IMR-90 (cell line): ENCODE data around the gene ULBP2. TPM values are rescaled to one million over a fixed set of nuclear protein-coding genes. Genes with fewer than 3 reads are reported as not detected.

Experiments used
- ATAC-seq: fragments of 200-7000 bp; cut with Tn5 transposase; 2 replicates; pipeline ENCODE4 v1.9.1; 2020; ENCODE audit warnings: low read depth, mild to moderate bottlenecking, moderate library complexity
- BruUV-seq: library from RNA; stranded (reverse); fragments of 400-500 nt; replicated peaks from 2 replicates; lab custom pipeline; 2021; lab: Mats Ljungman, UMichigan
- CTCF ChIA-PET: fragments of 300-600 bp; formaldehyde crosslinking; extraction: SDS; loops from one replicate; lab custom pipeline; 2021; ENCODE audit warnings: antibody characterized with exemption; lab: Yijun Ruan, JAX
- POLR2A ChIA-PET: fragments of 300-600 bp; sonication (Branson Sonifier 250); formaldehyde crosslinking; loops from one replicate; lab custom pipeline; 2022; ENCODE audit warnings: antibody characterized with exemption; ENCODE audit not compliant: unreplicated experiment; lab: Charles Lee
- DNase-seq: peaks from one replicate; pipeline ENCODE4 v3.0.0; 2013
- H2AFZ ChIP-seq: replicated peaks from 2 replicates; pipeline ENCODE3; 2013; ENCODE audit warnings: low read length, mild to moderate bottlenecking; ENCODE audit not compliant: poor library complexity
- H2AK5ac ChIP-seq: 2 replicates; pipeline ENCODE4 v1.6.1; 2013; ENCODE audit warnings: low read depth, low read length, inconsistent platforms
- H2AK9ac ChIP-seq: replicated peaks from 2 replicates; pipeline ENCODE3; 2013; ENCODE audit warnings: mild to moderate bottlenecking, low read depth, low read length, moderate library complexity; ENCODE audit not compliant: poor library complexity
- H2BK120ac ChIP-seq: 2 replicates; pipeline ENCODE4 v1.6.1; 2013; ENCODE audit warnings: low read depth, low read length, inconsistent platforms
- H2BK15ac ChIP-seq: 3 replicates; pipeline ENCODE4 v1.6.1; 2013; ENCODE audit warnings: low read depth, low read length, inconsistent platforms
- H2BK20ac ChIP-seq: 2 replicates; pipeline ENCODE4 v1.6.1; 2013; ENCODE audit warnings: low read depth, mild to moderate bottlenecking, inconsistent platforms, low read length, moderate library complexity
- H2BK5ac ChIP-seq: 2 replicates; pipeline ENCODE4 v1.6.1; 2013; ENCODE audit warnings: mild to moderate bottlenecking, low read depth, low read length, inconsistent platforms; ENCODE audit not compliant: poor library complexity, severe bottlenecking
- H3K14ac ChIP-seq: replicated peaks from 2 replicates; pipeline ENCODE4 v1.6.1; 2013; ENCODE audit warnings: low read depth, low read length, inconsistent platforms
- H3K18ac ChIP-seq: 2 replicates; pipeline ENCODE4 v1.6.1; 2013; ENCODE audit warnings: low read depth, low read length, control low read depth
- H3K23ac ChIP-seq: 2 replicates; pipeline ENCODE4 v1.6.1; 2013; ENCODE audit warnings: low read depth, low read length, inconsistent platforms
- H3K27ac ChIP-seq: 2 replicates; pipeline ENCODE4 v1.5.1; 2013; ENCODE audit warnings: mild to moderate bottlenecking, control low read depth, low read length; ENCODE audit not compliant: insufficient read depth
- H3K27me3 ChIP-seq: 2 replicates; pipeline ENCODE4 v1.6.1; 2013; ENCODE audit warnings: low read length; ENCODE audit not compliant: control insufficient read depth, insufficient read depth
- H3K36me3 ChIP-seq: 2 replicates; pipeline ENCODE4 v1.6.1; 2013; ENCODE audit warnings: low read length, mixed read lengths; ENCODE audit not compliant: control insufficient read depth, insufficient read depth
- H3K4ac ChIP-seq: 2 replicates; pipeline ENCODE4 v1.6.1; 2013; ENCODE audit warnings: low read depth, low read length, inconsistent platforms
- H3K4me1 ChIP-seq: 2 replicates; pipeline ENCODE4 v1.6.1; 2013; ENCODE audit warnings: low read length, mixed read lengths; ENCODE audit not compliant: control insufficient read depth, insufficient read depth
- H3K4me2 ChIP-seq: 2 replicates; pipeline ENCODE4 v1.6.1; 2013; ENCODE audit warnings: low read depth, mild to moderate bottlenecking, control low read depth, low read length, moderate library complexity
- H3K4me3 ChIP-seq: 2 replicates; pipeline ENCODE4 v1.5.1; 2013; ENCODE audit warnings: low read depth, mild to moderate bottlenecking, control low read depth, low read length, moderate library complexity; ENCODE audit not compliant: insufficient read depth
- H3K56ac ChIP-seq: 2 replicates; pipeline ENCODE4 v1.6.1; 2013; ENCODE audit warnings: low read length, inconsistent platforms; ENCODE audit not compliant: insufficient read depth; ENCODE audit errors: extremely low read depth
- H3K79me1 ChIP-seq, 2 experiments: 2 replicates each; pipeline ENCODE4 v1.6.1; 2013; ENCODE audit warnings: low read length in 2 of 2, inconsistent platforms in 1 of 2, low read depth in 1 of 2
- H3K9ac ChIP-seq: 2 replicates; pipeline ENCODE4 v1.6.1; 2013; ENCODE audit warnings: low read depth, low read length, control low read depth
- H3K9me1 ChIP-seq: 2 replicates; pipeline ENCODE4 v1.6.1; 2013; ENCODE audit warnings: low read length, inconsistent platforms; ENCODE audit not compliant: insufficient read depth
- H3K9me3 ChIP-seq: 2 replicates; pipeline ENCODE4 v1.6.1; 2013; ENCODE audit warnings: low read length; ENCODE audit not compliant: control insufficient read depth, insufficient read depth
- H4K20me1 ChIP-seq: 2 replicates; pipeline ENCODE4 v1.6.1; 2013; ENCODE audit warnings: low read length, inconsistent platforms; ENCODE audit not compliant: insufficient read depth
- H4K5ac ChIP-seq: 2 replicates; pipeline ENCODE4 v1.6.1; 2013; ENCODE audit warnings: mild to moderate bottlenecking, low read depth, low read length, control low read depth
- H4K8ac ChIP-seq, 2 experiments: 2 replicates each; pipeline ENCODE4 v1.6.1; 2013; ENCODE audit warnings: low read depth in 2 of 2, low read length in 2 of 2, control low read depth in 1 of 2, inconsistent platforms in 1 of 2
- H4K91ac ChIP-seq: 2 replicates; pipeline ENCODE4 v1.6.1; 2013; ENCODE audit warnings: low read depth, low read length, inconsistent platforms; ENCODE audit not compliant: insufficient read depth
- FOS ChIP-seq: fragments of 150-350 bp; IDR thresholded peaks from 2 replicates; pipeline ENCODE4 v1.6.1; 2016; ENCODE audit warnings: low read depth, low read length
- MXI1 ChIP-seq: IDR thresholded peaks from 2 replicates; pipeline ENCODE4 v1.6.1; 2012; ENCODE audit warnings: low read depth, mild to moderate bottlenecking, low read length, moderate library complexity, borderline replicate concordance
- RCOR1 ChIP-seq: IDR thresholded peaks from 2 replicates; pipeline ENCODE4 v1.6.1; 2012; ENCODE audit warnings: mild to moderate bottlenecking, low read length, improper control_type of control experiment; ENCODE audit not compliant: insufficient replicate concordance
- RFX5 ChIP-seq: IDR thresholded peaks from 2 replicates; pipeline ENCODE4 v1.8.0; 2012; ENCODE audit warnings: low read depth, mild to moderate bottlenecking, low read length, moderate library complexity
- WGBS, 2 experiments: methylation state at CpG; one replicate each; pipeline versions ENCODE4 v1.1.5 to v1.1.7; 2013; ENCODE audit warnings: missing lambda C conversion rate in 2 of 2; ENCODE audit not compliant: insufficient read length in 1 of 2; ENCODE audit errors: extremely low coverage in 2 of 2; 5-methylcytosine and 5-hydroxymethylcytosine counted together
- dilution Hi-C: fragments of 300-500 bp; cut with HindIII; formaldehyde crosslinking; loops from one replicate; pipeline ENCODE4 v1.14.3; 2018; ENCODE audit warnings: low sequenced_read_pairs; ENCODE audit not compliant: unreplicated experiment
- in situ Hi-C: fragments of 300-500 bp; cut with MboI; formaldehyde crosslinking; loops from 3 replicates; pipeline ENCODE4 v1.14.3; 2019; ENCODE audit warnings: low sequenced_read_pairs, inconsistent platforms, mixed read lengths
- intact Hi-C: fragments of 100-400 bp; cut with micrococcal nuclease; formaldehyde crosslinking; loops from 2 replicates; pipeline ENCODE4 v1.10.0; 2022
- polyA plus RNA-seq, 3 experiments: library from polyadenylated mRNA; depleted of rRNA; stranded (reverse); fragments of >200 nt; gene quantifications; 2 replicates each; pipeline ENCODE4 v1.2.3, GENCODE V29; 2012; ENCODE audit warnings: low replicate concordance in 1 of 3
- total RNA-seq: library from RNA; depleted of rRNA; stranded (reverse); fragments of >200 nt; gene quantifications from 2 replicates; pipeline ENCODE4 v1.2.3, GENCODE V29; 2012

The ULBP2 gene
- total and polyA plus RNA-seq, 2 of the 4 experiments (the other 2 are of a cell fraction): 7.9 to 16.2 TPM

DNA sequence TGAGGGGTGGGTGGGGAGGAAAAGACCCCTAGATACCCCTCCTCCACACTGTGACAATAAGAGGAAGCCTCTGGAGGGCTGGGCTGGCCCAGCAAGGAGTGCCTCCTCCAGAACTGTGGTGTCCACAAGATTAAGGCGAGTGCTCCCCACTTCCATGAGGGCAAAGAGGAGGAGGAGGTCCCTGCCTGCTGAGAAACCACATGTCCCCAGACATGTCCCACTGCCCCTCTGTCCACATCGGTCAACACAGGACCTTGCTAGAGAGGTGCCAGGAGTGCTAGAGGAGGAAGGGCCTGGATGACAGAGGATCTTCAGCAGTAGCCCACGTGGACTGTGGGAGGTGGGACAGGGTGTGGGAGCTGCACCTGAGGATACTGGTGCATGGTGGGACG is 22.0 kb upstream of the ULBP2 start:
- H4K5ac ChIP-seq: no peak overlapping the region
- H3K14ac ChIP-seq: no peak overlapping the region
- no peaks in the 10 kb centered on the region; the same call in 1 of the 2 replicates for H3K27me3 ChIP-seq
- ChIA-PET POLR2A (no interaction called here), CTCF (no interaction called here)
- no peak overlapping the region for H3K4me3 ChIP-seq
- TF ChIP-seq RFX5 (no peak), FOS (no peak), MXI1 (no peak), RCOR1 (no peak)
- dilution Hi-C loops: no loop called here
- no peaks in the 10 kb centered on the region; a peak in 1 of 4 replicates for H3K79me1 ChIP-seq
- WGBS, 2 experiments: 54% methylated on average over 3 of the region's 4 CpGs; no CpG with 5 or more reads in 1 of the 2 experiments
- H2AK5ac ChIP-seq: no peak overlapping the region
- H3K27ac ChIP-seq: no peak overlapping the region
- no peak overlapping the region for H3K56ac ChIP-seq
- H4K91ac ChIP-seq: no peak overlapping the region
- H4K20me1 ChIP-seq: no peaks in the 10 kb centered on the region
- intact Hi-C loops: no loop called here
- BruUV-seq: no TSS peak
- 0 out of 2 replicates have a peak, but pooled peaks cover 2% of the 10 kb centered on the region for H3K4me1 ChIP-seq
- no peak overlapping the region for H2BK120ac ChIP-seq
- ATAC-seq: no peak
- H2AK9ac ChIP-seq: no peak overlapping the region
- H3K9me3 ChIP-seq: no peaks in the 10 kb centered on the region
- no peak overlapping the region for H3K23ac ChIP-seq
- H3K4ac ChIP-seq: no peak overlapping the region
- H3K4me2 ChIP-seq: no peak overlapping the region
- no peak overlapping the region for H4K8ac ChIP-seq
- in situ Hi-C loops: loop anchor here (5.0 to 10.0 kb wide), 4 partner anchors 53 to 375 kb away; partner anchors contain the start of gene PPIL4
- no peak overlapping the region for H3K9ac ChIP-seq
- H3K9me1 ChIP-seq: no peaks in the 10 kb centered on the region
- H2BK20ac ChIP-seq: no peak overlapping the region
- no peak overlapping the region for H2BK5ac ChIP-seq
- H2BK15ac ChIP-seq: no peak overlapping the region
- H3K36me3 ChIP-seq: no peaks in the 10 kb centered on the region
- H2AFZ ChIP-seq: no peak overlapping the region
- DNase-seq: no peak
- H3K18ac ChIP-seq: no peak overlapping the region
